SK-N-SH treated with all-trans-retinoic acid at 6 μM for 48 hours (cell line): ENCODE measurements around the gene SYK.
"Not testable (repeated sequence)": the region's sequence is repeated elsewhere in the genome, so short reads cannot be mapped to it uniquely, and the experiment has no call there.

ENCODE experiments used
- ATAC-seq: fragments of 200-7000 bp; cut with Tn5 transposase; 3 replicates; pipeline ENCODE4 v1.9.1; 2020; ENCODE audit warnings: mild to moderate bottlenecking, moderate library complexity
- BACH2 ChIP-seq: fragments of 250-450 bp; sonication (Bioruptor Pico); IDR thresholded peaks from 2 replicates; pipeline ENCODE4 v1.9.0; 2021; ENCODE audit warnings: mild to moderate bottlenecking, borderline replicate concordance
- CSRNP3 ChIP-seq: fragments of 250-450 bp; sonication (Bioruptor Pico); IDR thresholded peaks from 2 replicates; pipeline ENCODE4 v1.5.1; 2021; ENCODE audit warnings: mild to moderate bottlenecking, moderate library complexity
- ESRRG ChIP-seq: fragments of 250-450 bp; sonication (Bioruptor Pico); IDR thresholded peaks from 2 replicates; pipeline ENCODE4 v1.6.1; 2021; ENCODE audit warnings: mild to moderate bottlenecking
- ISL1 ChIP-seq: fragments of 250-450 bp; sonication (Bioruptor Pico); IDR thresholded peaks from 2 replicates; pipeline ENCODE4 v2.1.2; 2022; ENCODE audit warnings: mild to moderate bottlenecking, moderate library complexity
- PATZ1 ChIP-seq: fragments of 250-450 bp; sonication (Bioruptor Pico); IDR thresholded peaks from 2 replicates; pipeline ENCODE4 v1.8.0; 2020; ENCODE audit warnings: mild to moderate bottlenecking, moderate library complexity, borderline replicate concordance
- PPARA ChIP-seq: fragments of 250-450 bp; sonication (Bioruptor Pico); IDR thresholded peaks from 2 replicates; pipeline ENCODE4 v1.5.0; 2020; ENCODE audit warnings: mild to moderate bottlenecking, borderline replicate concordance
- RARB ChIP-seq: fragments of 250-450 bp; sonication (Bioruptor Pico); IDR thresholded peaks from 2 replicates; pipeline ENCODE4 v1.8.0; 2021; ENCODE audit warnings: mild to moderate bottlenecking, moderate library complexity
- TCF4 ChIP-seq: fragments of 250-450 bp; sonication (Bioruptor Pico); IDR thresholded peaks from 2 replicates; pipeline ENCODE4 v1.8.0; 2021; ENCODE audit warnings: mild to moderate bottlenecking, moderate library complexity, borderline replicate concordance
- TOX ChIP-seq: fragments of 250-450 bp; sonication (Bioruptor Pico); IDR thresholded peaks from 2 replicates; pipeline ENCODE4 v1.8.0; 2021; ENCODE audit warnings: mild to moderate bottlenecking, moderate library complexity, borderline replicate concordance
- ZC3H10 ChIP-seq: fragments of 250-450 bp; sonication (Bioruptor Pico); IDR thresholded peaks from 2 replicates; pipeline ENCODE4 v1.5.1; 2021; ENCODE audit warnings: mild to moderate bottlenecking, moderate library complexity
- ZNF565 ChIP-seq: fragments of 450-650 bp; formaldehyde crosslinking; conservative IDR thresholded peaks from 2 replicates; pipeline ENCODE4 v1.5.0; 2020; ENCODE audit warnings: low read depth, mild to moderate bottlenecking, moderate library complexity
- ZNF70 ChIP-seq: fragments of 450-650 bp; formaldehyde crosslinking; IDR thresholded peaks from 2 replicates; pipeline ENCODE4 v1.5.0; 2020; ENCODE audit warnings: mild to moderate bottlenecking, moderate library complexity
- ZNF8 ChIP-seq: fragments of 450-650 bp; formaldehyde crosslinking; IDR thresholded peaks from 2 replicates; pipeline ENCODE4 v1.5.0; 2020; ENCODE audit warnings: mild to moderate bottlenecking, moderate library complexity

Gene SYK

GRCh38 chr9:90801241-90801972, at the start of gene SYK:
Gene SYK (plus strand): TSS chr9:90801819. CDS start chr9:90843899, 42,080 bp downstream.
- no peak for TF ChIP-seq CSRNP3 (CRISPR knock-in tag)
- TF ChIP-seq RARB (CRISPR knock-in tag) = no peak
- TF ChIP-seq ISL1 (CRISPR knock-in tag) = no peak
- TF ChIP-seq ESRRG (CRISPR knock-in tag) = no peak
- no peak for TF ChIP-seq TCF4 (CRISPR knock-in tag)
- no peak for ATAC-seq

GRCh38 chr9:90755514-90756371, 45.9 kb upstream of the SYK start:
- ATAC-seq = not testable (repeated sequence)

GRCh38 chr9:90760577-90760976, 41.0 kb upstream of the SYK start:
- not testable (repeated sequence) for ATAC-seq

GRCh38 chr9:90766731-90767130, 34.9 kb upstream of the SYK start:
- TF ChIP-seq TOX (no peak), CSRNP3 (CRISPR knock-in tag) (no peak)

GRCh38 chr9:90767523-90768100, 34.0 kb upstream of the SYK start:
- no peak for ATAC-seq
- TF ChIP-seq ZNF70 (CRISPR knock-in tag) = no peak
- TF ChIP-seq ZNF8 (CRISPR knock-in tag) = no peak
- no peak for TF ChIP-seq PATZ1
- no peak for TF ChIP-seq ZC3H10 (CRISPR knock-in tag)
- no peak for TF ChIP-seq RARB (CRISPR knock-in tag)
- no peak for TF ChIP-seq TOX
- no peak for TF ChIP-seq TCF4 (CRISPR knock-in tag)

More at GRCh38 chr9:90766731-90767130, 34.9 kb upstream of the SYK start:
- no peak for ATAC-seq

- TF ChIP-seq BACH2 (CRISPR knock-in tag) (no peak), CSRNP3 (CRISPR knock-in tag) (no peak), PATZ1 (no peak), PPARA (CRISPR knock-in tag) (no peak), ESRRG (CRISPR knock-in tag) (no peak), ISL1 (CRISPR knock-in tag) (no peak), ZNF565 (CRISPR knock-in tag) (no peak), RARB (CRISPR knock-in tag) (no peak)
- TF ChIP-seq, all 23 proteins: peak for 0
- ATAC-seq = no peak
These were observed 31.4 kb upstream of the SYK start for GRCh38 chr9:90770182-90770738.
